GM13977 (cell line): ENCODE data around the gene ZBTB44.
"Not testable (repeated sequence)": the region's sequence is repeated elsewhere in the genome, so short reads cannot be mapped to it uniquely, and the experiment has no call there.

ENCODE experiments used
- DNase-seq: peaks from one replicate; pipeline ENCODE4 v3.0.0; 2012; ENCODE audit warnings: low spot score
- in situ Hi-C: fragments of 300-500 bp; cut with MboI; formaldehyde crosslinking; loops from one replicate; pipeline ENCODE4 v1.12.0; 2022; ENCODE audit warnings: low sequenced_read_pairs, low pct_unique_long_range_greater_than_20kb, mixed read lengths, inconsistent platforms; ENCODE audit not compliant: unreplicated experiment
- TF ChIP-seq, protein P1 (sequence below): IDR thresholded peaks from 2 replicates; pipeline ENCODE4 v1.5.1; 2012; ENCODE audit warnings: mild to moderate bottlenecking, control low read depth; ENCODE audit not compliant: insufficient read depth; ENCODE audit errors: extremely low read depth, missing control alignments

Gene ZBTB44

DNA sequence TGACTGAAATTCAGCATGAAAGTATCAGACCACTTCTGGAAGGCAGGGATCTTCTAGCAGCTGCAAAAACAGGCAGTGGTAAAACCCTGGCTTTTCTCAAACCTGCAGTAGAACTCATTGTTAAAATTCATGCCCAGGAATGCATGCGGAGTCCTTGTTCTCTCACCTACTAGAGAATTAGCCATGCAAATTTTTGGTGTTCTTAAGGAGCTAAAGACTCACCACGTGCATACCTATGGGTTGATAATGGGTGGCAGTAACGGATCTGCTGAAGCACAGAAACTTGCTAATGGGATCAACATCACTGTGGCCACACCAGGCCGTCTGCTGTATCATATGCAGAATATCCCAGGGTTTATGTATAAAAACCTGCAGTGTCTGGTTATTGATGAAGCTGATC is 19.1 kb downstream of the ZBTB44 start:
- in situ Hi-C loops, result no loop called here
- no peak for DNase-seq
- TF ChIP-seq, protein P1, sequence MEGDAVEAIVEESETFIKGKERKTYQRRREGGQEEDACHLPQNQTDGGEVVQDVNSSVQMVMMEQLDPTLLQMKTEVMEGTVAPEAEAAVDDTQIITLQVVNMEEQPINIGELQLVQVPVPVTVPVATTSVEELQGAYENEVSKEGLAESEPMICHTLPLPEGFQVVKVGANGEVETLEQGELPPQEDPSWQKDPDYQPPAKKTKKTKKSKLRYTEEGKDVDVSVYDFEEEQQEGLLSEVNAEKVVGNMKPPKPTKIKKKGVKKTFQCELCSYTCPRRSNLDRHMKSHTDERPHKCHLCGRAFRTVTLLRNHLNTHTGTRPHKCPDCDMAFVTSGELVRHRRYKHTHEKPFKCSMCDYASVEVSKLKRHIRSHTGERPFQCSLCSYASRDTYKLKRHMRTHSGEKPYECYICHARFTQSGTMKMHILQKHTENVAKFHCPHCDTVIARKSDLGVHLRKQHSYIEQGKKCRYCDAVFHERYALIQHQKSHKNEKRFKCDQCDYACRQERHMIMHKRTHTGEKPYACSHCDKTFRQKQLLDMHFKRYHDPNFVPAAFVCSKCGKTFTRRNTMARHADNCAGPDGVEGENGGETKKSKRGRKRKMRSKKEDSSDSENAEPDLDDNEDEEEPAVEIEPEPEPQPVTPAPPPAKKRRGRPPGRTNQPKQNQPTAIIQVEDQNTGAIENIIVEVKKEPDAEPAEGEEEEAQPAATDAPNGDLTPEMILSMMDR, result no peak

DNA sequence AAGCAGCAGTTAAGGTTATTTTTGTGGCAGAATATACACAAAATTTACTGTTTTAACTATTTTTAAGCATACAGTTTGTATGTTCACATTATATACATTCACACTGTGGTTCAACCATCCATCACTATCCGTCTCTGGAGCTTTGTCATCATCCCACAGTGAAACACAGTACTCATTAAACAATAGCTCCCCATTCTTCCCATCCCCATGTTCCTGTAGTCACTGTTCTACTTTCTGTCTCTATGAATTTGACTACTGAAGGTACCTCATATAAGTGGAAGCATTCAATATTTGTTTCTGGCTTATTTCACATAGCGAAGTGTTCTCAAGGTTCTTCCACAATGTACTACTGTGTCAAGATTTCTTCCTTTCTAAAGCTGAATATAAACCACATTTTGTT is 32.6 kb downstream of the ZBTB44 start:
- TF ChIP-seq, protein P1, result no peak
- no peak for DNase-seq
- in situ Hi-C loops, result no loop called here

DNA sequence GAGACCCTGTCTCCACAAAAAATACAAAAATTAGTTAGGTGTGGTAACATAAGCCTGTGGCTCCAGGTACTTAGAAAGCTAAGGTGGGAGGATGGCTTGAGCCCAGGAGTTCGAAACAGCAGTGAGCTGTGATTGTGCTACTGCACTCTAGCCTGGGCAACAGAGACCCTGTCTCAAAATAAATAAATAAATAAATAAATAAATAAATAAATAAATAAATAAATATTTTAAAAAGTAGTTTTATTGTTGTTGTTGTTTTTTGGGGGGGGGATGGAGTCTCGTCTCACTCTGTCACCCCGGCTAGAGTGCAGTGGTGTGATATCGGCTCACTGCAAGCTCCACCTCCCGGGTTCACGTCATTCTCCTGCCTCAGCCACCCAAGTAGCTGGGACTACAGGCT is 33.4 kb downstream of the ZBTB44 start:
- in situ Hi-C loops, DNase-seq: not testable (repeated sequence)

DNA sequence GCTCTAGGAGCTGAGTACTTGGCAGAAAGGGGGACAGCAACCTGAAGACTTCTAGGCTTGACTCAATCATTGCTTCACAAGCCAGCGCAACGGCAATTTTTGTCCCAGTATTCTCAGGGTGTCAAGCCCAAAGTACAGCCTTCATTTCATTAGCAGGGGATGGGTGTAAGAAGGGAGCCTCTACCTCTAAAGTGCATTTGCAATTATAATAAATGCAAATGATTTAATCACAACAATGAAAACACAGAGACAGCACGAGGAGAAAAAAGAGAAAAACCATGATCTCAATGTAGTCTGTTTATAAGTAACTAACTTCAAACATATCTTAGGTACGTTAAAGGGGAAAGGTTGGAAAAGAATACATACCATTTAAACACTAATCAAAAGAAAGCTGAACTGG is 34.7 kb downstream of the ZBTB44 start:
- in situ Hi-C loops, result no loop called here
- TF ChIP-seq, protein P1, result no peak
- no peak for DNase-seq

DNA sequence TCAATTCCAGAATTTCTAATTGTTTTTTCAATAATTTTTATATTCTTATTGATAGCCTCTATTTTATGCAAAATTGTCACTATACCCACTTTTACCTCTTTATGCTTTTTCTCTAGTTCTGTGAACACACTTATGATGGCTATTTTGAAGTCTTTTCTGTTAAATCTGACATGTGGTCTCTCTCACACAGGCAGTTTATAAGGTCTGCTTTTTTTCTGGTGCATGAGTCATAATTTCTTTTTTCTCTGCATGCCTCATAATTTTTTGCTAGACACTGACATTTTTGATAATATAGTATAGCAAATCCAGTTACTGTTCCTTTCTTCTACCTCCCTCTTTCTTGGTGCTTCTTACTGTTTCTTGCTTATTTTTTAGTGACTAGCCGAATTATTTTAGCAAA is 36.0 kb downstream of the ZBTB44 start:
- in situ Hi-C loops, result no loop called here
- TF ChIP-seq, protein P1, result no peak
- DNase-seq, result no peak

DNA sequence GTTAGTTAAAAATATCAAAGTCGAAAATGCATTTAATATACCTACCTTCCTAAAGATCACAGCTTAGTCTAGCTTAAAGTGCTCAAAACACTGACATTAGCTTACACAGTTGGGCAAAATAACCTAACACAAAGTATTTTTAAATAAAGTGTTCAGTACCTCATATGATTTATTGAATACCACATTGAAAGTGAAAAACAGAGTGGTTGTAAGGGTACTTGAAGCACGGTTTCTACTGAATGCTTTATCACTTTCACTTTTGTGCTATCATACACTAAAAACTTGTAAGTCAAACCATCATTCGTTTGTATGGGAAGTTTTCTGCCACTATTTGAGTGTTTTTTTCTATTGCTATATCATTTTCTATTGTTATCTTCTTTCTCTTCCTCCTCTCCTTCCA is 36.6 kb downstream of the ZBTB44 start:
- in situ Hi-C loops, result no loop called here

DNA sequence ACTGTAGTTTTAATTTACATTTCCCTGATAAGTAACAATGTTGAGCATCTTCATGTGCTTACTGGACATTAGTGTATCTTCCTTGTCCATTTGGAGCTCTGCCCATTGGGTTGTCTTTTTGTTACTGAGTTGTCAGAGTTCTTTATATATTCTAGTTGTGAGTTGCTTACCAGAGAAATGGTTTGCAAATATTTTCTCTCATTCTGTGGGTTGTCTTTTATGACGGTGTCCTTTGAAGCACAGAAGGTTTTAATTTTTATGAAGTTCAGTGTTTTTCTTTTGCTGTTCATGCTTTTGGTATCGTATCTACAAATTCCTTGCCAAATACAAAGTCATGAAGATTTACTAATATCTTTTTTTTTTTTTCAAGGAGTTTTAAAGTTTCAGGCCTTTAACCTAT is 42.4 kb downstream of the ZBTB44 start:
- TF ChIP-seq, protein P1, result no peak
- in situ Hi-C loops, result no loop called here
- no peak for DNase-seq

More for the DNA sequence above, 36.6 kb downstream of the ZBTB44 start:
- TF ChIP-seq, protein P1, result no peak
- DNase-seq, result peak; percentile 27
